NCI-H146 treated with DMSO at 0.1 percent for 48 hours (cell line): ENCODE measurements around the gene GRM7.

ENCODE experiments used
- DNase-seq: peaks from one replicate; lab custom pipeline; 2025; ENCODE audit not compliant: unreplicated experiment; lab: John Stamatoyannopoulos, UW

GRM7 gene

DNA sequence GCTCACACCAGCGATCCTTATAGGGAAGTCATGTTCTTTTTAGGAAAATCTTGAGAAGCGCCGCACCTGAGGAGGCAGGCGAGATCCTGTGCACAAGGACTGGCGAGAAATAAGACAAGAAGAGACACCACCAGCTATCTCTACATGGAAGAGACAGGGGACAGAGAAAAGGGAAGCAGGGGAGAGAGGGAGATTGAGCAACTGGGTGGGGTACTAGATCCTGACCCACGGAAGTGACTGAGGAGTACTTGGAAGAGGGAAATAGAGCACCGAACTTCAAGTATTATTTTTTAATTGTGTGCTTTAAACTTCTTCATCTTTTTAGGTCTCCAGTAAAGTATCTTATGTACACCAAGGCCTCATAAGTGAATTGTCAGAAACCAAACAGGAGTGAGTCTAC lies 898.7 kb downstream of the GRM7 start:
- DNase-seq = no peak

DNA sequence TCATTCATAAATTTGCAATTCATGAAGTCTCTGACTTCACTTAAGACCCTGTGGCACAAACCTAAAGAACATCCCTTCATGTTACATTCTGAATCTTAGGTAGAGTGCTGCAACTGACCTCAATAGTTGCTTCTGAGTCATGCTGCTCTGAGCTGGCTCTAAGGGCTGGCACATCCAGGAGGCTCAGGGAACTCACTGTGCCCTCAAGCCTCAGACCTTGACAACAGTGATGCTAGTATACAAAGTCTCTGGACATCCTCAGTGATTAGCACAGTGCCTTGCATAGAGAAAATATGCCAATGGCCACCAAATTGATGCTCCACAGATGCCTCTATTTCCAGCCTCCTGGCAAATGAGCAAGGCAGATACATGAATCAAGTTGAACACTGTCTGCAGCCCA lies 899.8 kb downstream of the GRM7 start:
- no peak for DNase-seq

DNA sequence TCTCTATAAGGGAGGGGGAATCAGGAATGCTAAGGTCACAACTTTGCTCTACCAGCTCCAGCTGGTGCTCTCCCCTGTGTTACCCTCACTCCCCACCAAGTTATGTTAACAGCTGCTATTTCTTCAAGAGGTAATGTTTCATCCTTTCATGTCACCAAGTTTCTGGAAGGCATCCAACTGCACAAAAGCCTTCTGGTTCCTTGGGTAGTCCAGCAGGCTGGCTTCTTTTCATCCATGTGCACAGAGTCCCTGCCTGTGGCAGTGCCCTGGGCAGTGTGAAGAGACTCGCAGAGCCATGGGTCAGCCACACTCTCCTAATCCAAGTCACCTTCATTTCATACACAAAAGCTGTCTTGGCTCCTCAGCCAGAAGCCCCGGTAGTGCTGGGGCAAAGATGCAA lies 903.2 kb downstream of the GRM7 start:
- DNase-seq = no peak

DNA sequence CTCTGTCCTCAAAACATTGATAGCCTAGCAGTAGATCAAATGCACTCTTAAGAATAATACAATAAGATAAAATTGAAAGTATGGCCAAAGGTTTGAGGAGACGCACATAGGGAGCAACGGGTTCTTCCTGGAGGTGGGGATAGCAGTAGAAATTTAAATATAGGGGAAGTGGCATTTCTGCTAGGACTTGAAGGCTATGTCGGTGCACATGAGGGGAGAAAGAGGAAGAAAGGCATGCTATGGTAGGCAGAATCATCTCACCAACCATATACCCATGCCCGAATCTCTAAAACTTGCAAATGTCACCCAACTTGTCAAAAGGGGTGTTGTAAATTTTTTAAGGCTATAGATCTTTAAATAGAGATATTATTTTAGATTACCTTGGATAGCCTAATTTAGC lies 905.6 kb downstream of the GRM7 start:
- no peak for DNase-seq

DNA sequence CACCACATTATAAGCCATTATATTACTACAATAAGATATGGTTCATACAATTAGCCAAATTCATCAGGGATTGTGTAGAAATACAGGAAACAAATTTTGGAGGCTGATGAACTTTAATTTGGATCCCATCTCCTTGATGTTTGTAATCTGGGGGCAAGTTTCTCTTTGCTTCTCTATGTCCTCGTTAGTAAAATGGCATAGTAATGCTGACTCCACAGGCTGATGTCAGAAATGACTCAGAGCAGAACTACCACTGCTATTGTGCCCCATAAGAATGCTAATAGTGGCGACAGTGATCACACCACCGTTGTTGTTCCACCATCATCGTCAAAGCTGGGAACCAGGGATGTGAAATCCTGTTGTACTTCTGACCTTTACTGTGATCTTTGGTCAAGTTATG lies 918.4 kb downstream of the GRM7 start:
- no peak for DNase-seq

DNA sequence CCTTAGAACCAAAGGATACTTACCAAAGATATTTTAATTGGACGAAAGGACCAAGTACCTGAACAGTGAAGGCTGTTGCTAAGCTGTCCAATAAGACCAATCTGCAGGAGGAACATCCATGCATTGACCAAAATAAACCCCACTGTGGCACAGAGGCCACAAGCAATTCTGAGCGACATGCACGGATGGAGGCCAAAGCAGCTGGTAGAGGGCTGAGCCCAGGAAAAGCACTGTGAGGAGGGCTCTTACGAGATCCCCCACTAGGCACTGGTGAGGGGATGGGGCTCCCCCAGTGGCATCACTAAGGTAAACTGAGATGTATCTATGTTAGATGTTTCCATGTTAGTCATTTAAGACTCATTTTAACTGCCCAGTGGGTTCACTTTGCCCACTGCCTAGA lies 920.5 kb downstream of the GRM7 start:
- DNase-seq = no peak

DNA sequence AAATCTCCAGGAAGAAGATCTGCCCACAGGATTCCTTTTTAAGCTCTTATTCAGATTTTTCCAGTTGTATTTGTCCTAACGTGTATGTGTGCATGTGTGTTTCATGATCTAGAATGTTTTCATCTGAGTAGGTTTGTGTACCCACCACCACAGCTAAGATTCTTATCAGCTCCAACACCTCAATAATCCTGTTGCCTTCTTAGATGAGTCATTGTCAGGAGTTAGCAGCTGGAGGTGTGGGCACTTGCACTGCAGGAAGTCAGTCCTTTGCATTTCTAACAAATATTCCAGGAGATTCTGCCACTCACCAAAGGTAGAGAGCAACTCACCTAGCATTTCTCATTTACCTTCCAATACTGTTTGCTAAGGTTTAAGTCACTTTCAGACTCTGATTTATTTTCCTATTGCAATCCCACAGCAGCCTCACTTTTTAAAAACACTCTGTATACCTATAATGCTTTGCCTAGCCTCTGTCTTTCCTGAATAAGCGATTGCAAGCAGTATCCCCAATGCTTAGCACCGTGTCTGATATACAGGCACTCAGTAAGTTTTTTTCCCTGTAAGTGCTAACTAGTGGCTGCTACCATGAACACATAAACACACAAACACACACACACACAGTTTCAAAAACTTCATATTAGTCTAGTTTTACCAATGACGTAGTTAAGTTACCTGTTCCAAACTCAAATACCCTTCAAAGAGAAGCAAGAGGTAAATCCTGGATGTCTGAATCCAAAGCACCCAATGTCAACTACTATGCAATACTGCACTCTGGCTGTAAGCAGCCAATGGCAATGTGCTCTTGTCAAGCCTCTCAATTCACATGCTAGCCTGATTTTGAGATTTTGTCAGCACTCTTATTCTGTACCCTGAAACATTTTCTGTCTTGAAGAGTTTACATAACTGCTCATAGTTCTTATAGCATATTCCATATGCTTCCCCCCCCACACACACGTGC lies 927.2 kb downstream of the GRM7 start:
- no peak for DNase-seq

DNA sequence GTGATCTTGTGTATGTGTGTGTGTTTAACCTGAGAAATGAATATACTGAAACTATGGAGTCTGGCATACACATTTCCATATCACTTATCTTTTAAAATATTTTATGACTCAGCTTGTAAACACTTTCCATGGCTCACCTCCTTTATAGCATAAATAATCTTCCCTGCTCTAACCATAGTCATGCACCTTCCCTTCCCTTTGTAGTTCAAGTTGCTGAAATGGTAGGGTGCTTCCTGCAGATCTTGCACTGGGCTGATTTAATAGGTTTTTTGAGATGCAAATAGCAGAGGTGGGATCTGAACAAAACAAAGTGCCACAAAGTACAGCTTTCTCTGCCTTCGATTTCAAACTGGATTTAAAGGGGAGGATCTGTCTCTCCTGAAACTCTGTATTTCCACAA lies 928.0 kb downstream of the GRM7 start:
- DNase-seq = no peak

DNA sequence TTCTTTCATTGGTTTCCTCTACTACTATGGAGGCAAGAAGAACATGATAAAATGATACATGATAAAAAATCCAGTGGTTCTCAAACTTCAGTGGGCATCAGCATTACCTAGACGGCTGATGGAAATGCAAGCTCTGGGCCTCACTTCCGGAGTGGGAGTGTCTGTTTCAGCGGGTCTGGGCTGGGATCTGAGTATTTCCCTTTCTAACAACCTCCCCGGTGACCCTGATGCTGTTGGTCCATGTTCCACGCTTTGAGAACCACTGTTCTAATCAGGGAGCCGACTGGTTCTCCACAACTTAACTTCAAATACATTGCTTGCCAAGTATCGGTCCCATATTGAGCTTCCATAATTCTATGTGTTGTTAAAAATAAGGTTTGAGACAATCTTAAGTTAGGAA lies 928.4 kb downstream of the GRM7 start:
- DNase-seq = no peak

DNA sequence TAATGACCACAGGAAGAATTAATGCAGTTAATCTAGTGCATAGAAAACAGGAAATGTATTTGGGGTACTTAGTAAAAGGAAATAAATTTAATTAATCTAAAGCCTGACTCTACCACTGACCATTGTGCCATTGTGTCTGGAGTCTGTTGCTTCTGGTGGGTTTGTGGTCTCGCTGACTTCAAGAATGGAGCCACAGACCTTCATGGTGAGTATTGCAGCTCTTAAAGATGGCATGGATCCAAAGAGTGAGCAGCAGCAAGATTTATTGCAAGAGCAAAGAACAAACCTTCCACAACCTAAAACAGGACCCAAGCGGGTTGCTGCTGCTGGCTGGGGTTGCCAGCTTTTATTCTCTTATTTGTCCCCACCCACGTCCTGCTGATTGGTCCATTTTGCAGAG lies 929.2 kb downstream of the GRM7 start:
- DNase-seq = no peak
